ENCODE results near the gene CYTH4. TPM values are rescaled to one million over a fixed set of nuclear protein-coding genes. Genes with fewer than 3 reads are reported as not detected.

CYTH4 gene
- total and polyA plus RNA-seq, 8 donors, result 1.9 to 77.0 (median 6.0) TPM; not detected in 1

DNA sequence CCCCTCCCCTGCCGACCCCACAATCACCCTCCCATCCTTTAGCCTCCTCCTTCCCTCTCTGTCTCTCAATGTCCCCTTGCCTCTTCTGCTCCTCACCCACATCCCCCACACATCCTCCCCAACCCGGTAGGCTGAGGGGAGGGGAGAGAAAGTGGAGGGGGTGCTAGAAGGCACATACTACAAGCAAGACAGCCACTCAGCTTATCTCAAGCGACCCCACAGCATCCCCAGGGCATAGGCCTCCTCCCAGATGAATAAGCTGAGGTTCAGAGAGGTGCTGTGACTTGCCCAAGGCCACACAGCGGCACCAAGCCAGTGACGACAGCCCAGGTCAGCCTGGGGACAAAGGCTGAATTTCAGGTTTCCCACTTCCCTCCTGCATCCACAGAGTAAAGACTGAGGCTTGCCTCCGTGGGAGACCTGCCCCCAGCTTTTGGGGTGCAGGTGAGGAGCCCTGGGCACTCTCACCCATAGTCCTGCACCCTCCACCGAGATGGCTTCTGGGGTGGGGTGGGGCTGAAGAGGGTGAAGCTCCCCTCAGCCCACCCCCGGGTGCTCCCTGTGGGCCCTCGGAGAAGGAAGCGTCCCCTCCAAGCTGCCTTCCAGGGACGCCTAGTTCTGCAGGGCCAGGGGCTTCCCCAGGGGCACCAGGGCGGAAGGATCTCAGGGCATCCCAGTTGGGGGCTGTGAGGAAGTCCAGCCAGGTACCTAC lies 38.8 kb upstream of the CYTH4 start:
- H3K4me3 ChIP-seq, result peak overlapping the region; percentile 35 to 49 (median 44)
- peaks cover 5 to 67% (median 11%) of the 10 kb centered on the region in 3 donors for H3K27me3 ChIP-seq
- no peak for TF ChIP-seq EP300 (IDR thresholded peaks at IDR 0.05)
- TF ChIP-seq, protein P1, sequence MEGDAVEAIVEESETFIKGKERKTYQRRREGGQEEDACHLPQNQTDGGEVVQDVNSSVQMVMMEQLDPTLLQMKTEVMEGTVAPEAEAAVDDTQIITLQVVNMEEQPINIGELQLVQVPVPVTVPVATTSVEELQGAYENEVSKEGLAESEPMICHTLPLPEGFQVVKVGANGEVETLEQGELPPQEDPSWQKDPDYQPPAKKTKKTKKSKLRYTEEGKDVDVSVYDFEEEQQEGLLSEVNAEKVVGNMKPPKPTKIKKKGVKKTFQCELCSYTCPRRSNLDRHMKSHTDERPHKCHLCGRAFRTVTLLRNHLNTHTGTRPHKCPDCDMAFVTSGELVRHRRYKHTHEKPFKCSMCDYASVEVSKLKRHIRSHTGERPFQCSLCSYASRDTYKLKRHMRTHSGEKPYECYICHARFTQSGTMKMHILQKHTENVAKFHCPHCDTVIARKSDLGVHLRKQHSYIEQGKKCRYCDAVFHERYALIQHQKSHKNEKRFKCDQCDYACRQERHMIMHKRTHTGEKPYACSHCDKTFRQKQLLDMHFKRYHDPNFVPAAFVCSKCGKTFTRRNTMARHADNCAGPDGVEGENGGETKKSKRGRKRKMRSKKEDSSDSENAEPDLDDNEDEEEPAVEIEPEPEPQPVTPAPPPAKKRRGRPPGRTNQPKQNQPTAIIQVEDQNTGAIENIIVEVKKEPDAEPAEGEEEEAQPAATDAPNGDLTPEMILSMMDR (IDR thresholded peaks at IDR 0.05), result no peak
- TF ChIP-seq POLR2AphosphoS5 (IDR thresholded peaks at IDR 0.05), result no peak
- TF ChIP-seq POLR2A (IDR thresholded peaks at IDR 0.05), result no peak
- no peak for DNase-seq
- no peaks in the 10 kb centered on the region for H3K36me3 ChIP-seq
- peaks cover 0 to 58% (median 16%) of the 10 kb centered on the region in 4 donors for H3K4me1 ChIP-seq
- intact Hi-C loops (cut with DNase I; ENCODE audit: low total_unique reads), result no loop called here
- WGBS, 5 donors, result 40 to 55% (median 43%) methylated on average over 9 to 12 of the region's 12 CpGs
- H3K9me3 ChIP-seq, result no peaks in the 10 kb centered on the region
- H3K27ac ChIP-seq, result peak overlapping the region; percentile 19 to 85 (median 67)

DNA sequence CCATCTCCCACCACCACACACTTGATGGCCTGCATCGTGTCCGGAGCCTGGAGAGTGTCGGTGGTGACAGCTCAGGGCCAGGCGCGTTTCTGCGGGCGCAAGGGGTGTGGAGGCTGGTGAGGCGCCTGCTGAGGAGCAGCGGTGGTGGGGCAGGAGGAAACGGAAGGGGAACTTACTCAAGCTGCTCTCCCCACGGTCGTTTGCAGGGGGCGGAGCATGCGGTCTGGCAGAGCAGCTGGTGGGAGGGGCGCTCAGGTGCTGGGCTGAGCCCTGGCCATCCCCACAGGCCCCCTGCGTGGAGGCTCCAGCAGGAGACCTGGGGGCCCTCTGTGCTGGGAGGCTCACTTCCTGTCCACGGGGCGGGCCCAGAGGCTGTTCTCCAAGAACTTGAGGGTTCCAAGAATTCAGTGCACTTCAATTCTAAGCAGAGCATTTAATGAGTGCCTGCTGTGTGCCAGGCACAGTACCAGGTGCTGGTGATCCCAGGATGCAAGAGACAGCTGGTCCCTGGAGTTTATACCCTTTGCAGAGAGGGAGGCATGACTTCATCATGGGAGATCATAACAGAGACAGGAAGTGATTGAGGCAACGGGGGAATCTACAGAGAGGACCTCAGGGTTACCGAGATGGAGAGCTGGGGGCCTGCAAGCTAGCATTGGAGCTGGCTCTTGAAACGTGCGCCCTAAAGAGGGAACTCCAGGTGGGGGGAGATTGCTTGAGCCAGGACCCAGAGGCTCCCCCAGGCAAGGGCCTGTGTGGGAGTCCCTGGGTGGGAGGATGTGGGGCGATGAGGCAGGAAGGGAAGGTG lies 38.0 kb upstream of the CYTH4 start, which contains the start of gene RAC2:
Gene RAC2, minus strand, starts transcription at position 156 of the 808 bp plus-strand sequence. Its CDS starts 121 bp downstream, at position 35.
- DNase-seq, result peak; percentile 78 to 89
- Histone ChIP-seq H3K36me3 (no peaks in the 10 kb centered on the region), H3K9me3 (no peaks in the 10 kb centered on the region), H3K27me3 (peaks cover 5 to 59% (median 11%) of the 10 kb centered on the region in 3 donors), H3K27ac (peak within 1 kb of the TSS; percentile 19 to 85 (median 67)), H3K4me1 (peaks cover 0 to 51% (median 16%) of the 10 kb centered on the region in 4 donors), H3K4me3 (peak within 1 kb of the TSS; percentile 35 to 49 (median 44))
- no peak for TF ChIP-seq EP300 (IDR thresholded peaks at IDR 0.05)
- TF ChIP-seq, protein P1 (IDR thresholded peaks at IDR 0.05), result no peak
- TF ChIP-seq POLR2A (IDR thresholded peaks at IDR 0.05), result no peak
- peak in 2 of 3 donors; percentile 51 to 57 for TF ChIP-seq POLR2AphosphoS5 (IDR thresholded peaks at IDR 0.05)
- intact Hi-C loops (cut with DNase I; ENCODE audit: low total_unique reads), result no loop called here
- WGBS, 5 donors, result 13 to 50% (median 16%) methylated on average over 5 to 23 of the region's 23 CpGs

DNA sequence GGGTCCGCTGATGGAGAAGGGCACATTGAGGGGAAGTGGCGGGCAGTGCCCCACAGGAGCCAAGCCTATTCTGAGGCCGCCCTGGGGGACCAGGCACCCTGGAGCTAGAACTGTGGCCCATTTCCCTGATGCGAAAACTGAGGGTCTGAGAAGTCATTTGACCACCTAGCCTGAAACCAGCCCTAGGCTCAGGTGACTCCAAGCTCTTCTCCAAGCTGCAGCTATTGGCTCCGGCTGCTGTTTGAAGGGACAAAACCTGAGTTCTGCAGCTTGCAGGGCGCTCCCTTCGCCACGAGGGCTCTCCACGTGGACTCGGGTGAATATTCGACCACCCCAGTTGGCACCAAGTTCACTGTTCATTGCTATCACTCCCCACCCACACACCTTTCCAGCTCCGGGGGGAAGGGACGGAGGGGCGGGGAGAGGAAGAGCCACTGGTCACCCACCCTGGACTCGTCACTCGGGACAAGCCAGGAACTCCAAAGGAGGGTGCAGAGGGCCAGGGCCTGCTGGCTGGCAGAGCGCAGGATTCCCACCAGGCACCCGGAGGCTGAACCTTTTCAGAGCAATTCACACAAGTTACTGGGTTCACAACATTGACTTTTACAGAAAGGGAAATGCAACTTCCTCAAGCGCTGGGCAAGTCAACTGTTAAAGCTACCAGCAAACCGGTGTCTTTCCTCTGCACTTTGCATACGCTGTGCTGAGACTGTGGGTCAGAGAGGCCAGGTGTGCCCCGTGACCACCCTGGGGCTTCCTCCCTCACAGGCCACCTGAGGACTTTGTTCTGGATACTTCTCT lies 37.2 kb upstream of the CYTH4 start:
- Histone ChIP-seq H3K9me3 (no peaks in the 10 kb centered on the region), H3K4me3 (no peak overlapping the region), H3K27ac (peak overlapping the region in 2 of 5 donors; percentile 81 to 85), H3K36me3 (no peaks in the 10 kb centered on the region), H3K27me3 (peaks cover 5 to 58% (median 11%) of the 10 kb centered on the region in 3 donors), H3K4me1 (peaks cover 0 to 49% (median 14%) of the 10 kb centered on the region in 4 donors)
- 59 to 66% (median 63%) methylated on average over 18 to 22 of the region's 22 CpGs for WGBS, 5 donors
- TF ChIP-seq, protein P1 (IDR thresholded peaks at IDR 0.05), result no peak
- TF ChIP-seq POLR2AphosphoS5 (IDR thresholded peaks at IDR 0.05) (no peak), POLR2A (IDR thresholded peaks at IDR 0.05) (no peak), EP300 (IDR thresholded peaks at IDR 0.05) (no peak)
- no peak for DNase-seq
- intact Hi-C loops (cut with DNase I; ENCODE audit: low total_unique reads), result no loop called here

Measured in stomach (tissue), 9 donors.